ENCODE results near the gene PTGES.
A peak's percentile ranks its signal among the peaks of the same experiment; 100 is the strongest.

PTGES gene

DNA sequence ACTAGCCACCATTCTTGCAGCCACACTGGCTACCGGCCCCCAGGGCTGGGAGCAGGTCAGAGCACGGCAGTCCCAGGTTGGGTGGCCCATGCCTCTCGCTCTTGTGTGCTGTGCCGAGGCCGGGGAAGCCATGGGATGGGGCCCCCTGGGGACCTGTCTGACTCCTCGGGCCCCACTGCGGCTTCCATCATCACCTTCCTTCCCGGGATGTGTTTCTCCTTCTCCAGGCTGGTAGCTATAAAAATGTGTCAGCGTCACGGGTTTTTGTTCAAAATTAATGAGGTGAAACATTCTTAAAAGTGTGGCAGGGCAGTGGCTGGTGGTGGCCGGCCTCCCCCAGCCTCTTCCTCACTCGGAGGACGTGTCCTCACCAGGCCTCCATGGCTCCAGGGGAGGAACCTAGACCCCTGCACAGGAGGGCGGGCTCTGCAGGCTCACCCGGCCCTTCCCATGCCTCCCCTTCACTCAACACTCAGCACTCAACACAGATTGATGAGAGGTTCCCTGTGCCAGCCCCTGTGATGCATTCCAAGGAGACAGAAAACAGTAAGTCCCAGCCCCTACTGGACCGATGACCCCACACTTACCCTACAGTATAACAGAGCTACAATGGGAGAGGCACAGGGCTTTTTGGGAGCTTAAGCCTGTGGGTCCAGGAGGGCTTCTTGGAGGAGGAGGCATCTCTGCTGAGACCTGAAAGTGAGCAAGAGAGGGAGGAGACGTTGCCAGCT, 43.2 kb downstream of the PTGES start:
- no peak overlapping the region for H3K9ac ChIP-seq (ENCODE audit: low read length)
- no peaks in the 10 kb centered on the region for H3K36me3 ChIP-seq (ENCODE audit: control insufficient read depth, low read depth, low read length)
- peaks cover 6% of the 10 kb centered on the region for H3K4me1 ChIP-seq (ENCODE audit: control insufficient read depth, low read depth, low read length)
- H3K27ac ChIP-seq (ENCODE audit: low read length): no peak overlapping the region
- H3K9me3 ChIP-seq (ENCODE audit: control insufficient read depth, low read depth, low read length): no peaks in the 10 kb centered on the region
- no peak overlapping the region for H3K4me3 ChIP-seq (ENCODE audit: low read length)
- no peaks in the 10 kb centered on the region for H3K27me3 ChIP-seq (ENCODE audit: control insufficient read depth, insufficient read depth, low read length)

DNA sequence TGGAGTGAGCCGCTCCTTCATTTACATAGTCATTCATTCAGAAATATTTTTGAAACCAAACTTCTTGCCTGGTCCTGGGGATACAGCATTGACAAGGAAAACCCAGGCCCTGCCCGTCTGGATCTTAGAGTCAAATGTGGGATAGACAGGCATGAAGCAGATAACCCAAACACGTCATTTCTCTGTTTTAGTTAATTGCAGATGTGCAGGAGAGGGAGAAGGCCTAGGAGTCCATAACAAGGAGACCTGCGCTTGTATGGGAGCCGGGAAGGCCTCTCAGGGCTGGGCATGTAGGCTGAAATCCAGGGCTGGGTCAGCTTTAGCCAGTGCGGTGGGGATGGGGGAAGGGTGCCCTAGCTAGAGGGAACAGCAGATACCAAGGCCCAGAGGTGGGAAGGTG, 44.0 kb downstream of the PTGES start:
- Histone ChIP-seq H3K9ac (ENCODE audit: low read length) (no peak overlapping the region), H3K27ac (ENCODE audit: low read length) (no peak overlapping the region), H3K4me3 (ENCODE audit: low read length) (no peak overlapping the region), H3K36me3 (ENCODE audit: control insufficient read depth, low read depth, low read length) (no peaks in the 10 kb centered on the region), H3K9me3 (ENCODE audit: control insufficient read depth, low read depth, low read length) (no peaks in the 10 kb centered on the region), H3K4me1 (ENCODE audit: control insufficient read depth, low read depth, low read length) (peaks cover 6% of the 10 kb centered on the region), H3K27me3 (ENCODE audit: control insufficient read depth, insufficient read depth, low read length) (no peaks in the 10 kb centered on the region)

DNA sequence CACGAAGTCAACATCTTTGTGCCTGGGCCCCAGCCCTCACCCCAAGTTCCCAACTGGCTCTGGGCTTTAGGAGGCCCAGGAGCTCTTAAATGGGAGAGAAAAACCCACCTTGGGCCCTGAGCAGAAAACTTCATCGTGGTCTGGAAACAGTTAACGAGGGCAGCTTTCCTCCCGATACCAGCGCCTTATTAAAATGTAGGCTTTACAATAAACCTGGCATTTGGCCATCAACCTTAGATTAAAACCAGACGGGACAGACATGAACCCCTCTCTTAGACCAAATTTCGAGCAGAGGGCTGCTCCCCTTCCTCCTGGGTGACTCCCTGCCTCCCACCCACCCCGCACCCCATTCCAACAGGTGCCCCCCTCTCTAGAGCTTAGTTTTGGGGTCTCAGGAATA, 48.0 kb downstream of the PTGES start:
- no peak overlapping the region for H3K9ac ChIP-seq (ENCODE audit: low read length)
- no peaks in the 10 kb centered on the region for H3K4me1 ChIP-seq (ENCODE audit: control insufficient read depth, low read depth, low read length)
- no peaks in the 10 kb centered on the region for H3K27me3 ChIP-seq (ENCODE audit: control insufficient read depth, insufficient read depth, low read length)
- no peak overlapping the region for H3K27ac ChIP-seq (ENCODE audit: low read length)
- no peak overlapping the region for H3K4me3 ChIP-seq (ENCODE audit: low read length)
- no peaks in the 10 kb centered on the region for H3K36me3 ChIP-seq (ENCODE audit: control insufficient read depth, low read depth, low read length)
- no peaks in the 10 kb centered on the region for H3K9me3 ChIP-seq (ENCODE audit: control insufficient read depth, low read depth, low read length)

DNA sequence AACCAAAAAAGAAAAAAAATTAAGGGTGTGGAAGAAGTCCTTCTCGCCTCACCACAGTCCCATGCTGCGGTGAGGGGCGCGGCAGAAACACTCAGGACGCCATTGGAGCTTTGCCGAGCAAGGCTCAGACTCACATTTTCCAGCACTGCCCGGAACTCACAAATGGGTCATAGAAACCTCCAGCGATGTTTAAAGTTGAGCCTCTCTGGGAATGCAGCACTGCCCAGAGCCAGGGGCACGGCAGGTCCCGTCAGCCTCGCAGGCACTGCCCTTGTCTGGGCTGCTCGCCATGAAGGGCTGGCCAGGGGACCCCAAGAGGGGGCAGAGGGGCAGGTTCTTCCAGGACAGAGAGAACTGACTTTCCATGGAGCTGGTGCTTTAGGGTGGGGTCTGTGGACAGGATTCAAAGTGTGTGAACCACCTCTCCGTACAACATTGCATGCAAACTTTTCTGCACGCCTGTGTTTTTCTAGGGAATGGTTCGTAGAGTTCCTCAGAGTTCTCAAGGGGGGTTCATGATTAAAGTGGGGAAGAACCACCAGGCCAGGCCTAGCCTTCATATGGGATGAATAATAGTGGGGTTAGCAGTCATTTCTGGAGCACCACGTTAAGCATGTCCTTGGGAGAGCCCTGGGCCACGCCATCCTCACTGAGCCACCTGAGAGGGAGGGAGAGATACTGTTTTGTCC, 49.0 kb downstream of the PTGES start:
- Histone ChIP-seq H3K27ac (ENCODE audit: low read length) (no peak overlapping the region), H3K27me3 (ENCODE audit: control insufficient read depth, insufficient read depth, low read length) (no peaks in the 10 kb centered on the region), H3K9ac (ENCODE audit: low read length) (no peak overlapping the region), H3K4me3 (ENCODE audit: low read length) (no peak overlapping the region), H3K9me3 (ENCODE audit: control insufficient read depth, low read depth, low read length) (no peaks in the 10 kb centered on the region), H3K4me1 (ENCODE audit: control insufficient read depth, low read depth, low read length) (no peaks in the 10 kb centered on the region), H3K36me3 (ENCODE audit: control insufficient read depth, low read depth, low read length) (no peaks in the 10 kb centered on the region)

DNA sequence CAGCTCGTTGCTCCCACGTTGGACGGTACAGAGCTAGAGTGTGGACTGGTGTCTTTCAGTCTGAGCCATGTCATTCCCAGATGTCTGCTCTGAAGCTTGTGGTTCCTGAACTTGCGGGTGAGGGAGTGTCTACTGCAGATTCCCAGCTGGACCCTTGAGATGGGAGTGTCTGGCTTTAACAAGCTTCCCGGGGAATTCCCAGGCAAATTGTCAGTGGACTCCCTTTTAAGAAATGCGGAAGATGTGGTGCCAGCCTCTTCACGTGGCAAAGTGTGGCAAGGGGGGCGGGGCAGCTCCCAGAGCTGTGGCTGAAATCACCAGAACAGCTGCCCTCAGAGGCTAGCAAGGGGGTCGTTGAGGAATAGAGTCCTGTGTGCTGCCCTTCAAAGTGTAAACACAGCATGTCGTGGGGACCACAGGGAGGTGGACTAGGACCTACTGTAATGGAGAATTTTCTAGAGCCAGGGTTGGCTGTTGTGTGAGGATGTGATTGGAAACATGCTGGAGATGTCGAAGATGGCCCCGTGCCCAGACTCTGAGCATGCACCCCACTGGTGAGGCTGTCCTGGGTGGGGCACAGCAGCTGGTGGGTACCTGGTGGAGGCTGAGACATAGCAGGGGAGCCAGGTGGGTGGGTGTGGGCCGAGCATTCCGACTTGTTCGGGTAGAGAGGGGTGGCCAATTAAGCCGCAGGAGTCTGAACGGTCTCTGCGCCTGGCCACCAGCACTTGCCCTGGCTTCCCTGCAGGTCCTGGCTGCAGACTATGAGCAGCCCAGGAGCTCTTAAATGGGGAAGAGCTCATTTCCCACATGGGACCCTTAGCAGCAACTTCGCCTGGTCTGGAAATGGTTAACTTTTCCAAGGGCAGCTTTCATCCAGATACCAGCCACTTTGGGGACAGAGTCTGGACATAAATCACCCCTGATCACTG, 50.0 kb downstream of the PTGES start:
- Histone ChIP-seq H3K27ac (ENCODE audit: low read length) (no peak overlapping the region), H3K4me1 (ENCODE audit: control insufficient read depth, low read depth, low read length) (no peaks in the 10 kb centered on the region), H3K9ac (ENCODE audit: low read length) (no peak overlapping the region), H3K27me3 (ENCODE audit: control insufficient read depth, insufficient read depth, low read length) (peaks cover under 1% of the 10 kb centered on the region), H3K4me3 (ENCODE audit: low read length) (no peak overlapping the region), H3K9me3 (ENCODE audit: control insufficient read depth, low read depth, low read length) (no peaks in the 10 kb centered on the region), H3K36me3 (ENCODE audit: control insufficient read depth, low read depth, low read length) (no peaks in the 10 kb centered on the region)

DNA sequence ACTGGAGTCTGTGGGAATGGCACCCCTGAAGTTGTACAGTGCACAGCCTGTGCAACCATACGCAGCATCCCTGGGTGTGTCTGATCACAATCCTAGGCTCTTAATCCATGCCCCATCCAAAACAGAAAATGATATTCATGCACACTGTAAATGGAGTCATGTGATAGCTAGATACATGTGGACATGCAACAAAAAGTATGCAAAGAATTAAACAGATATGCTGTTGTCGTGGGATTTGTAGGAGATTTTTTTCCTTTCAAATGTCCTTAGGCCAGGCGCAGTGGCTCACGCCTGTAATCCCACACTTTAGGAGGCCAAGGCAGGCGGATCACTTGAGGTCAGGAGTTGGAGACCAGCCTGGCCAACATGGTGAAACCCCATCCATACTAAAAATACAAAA, 51.3 kb downstream of the PTGES start:
- peaks cover 10% of the 10 kb centered on the region for H3K27me3 ChIP-seq (ENCODE audit: control insufficient read depth, insufficient read depth, low read length)
- H3K27ac ChIP-seq (ENCODE audit: low read length): no peak overlapping the region
- H3K4me3 ChIP-seq (ENCODE audit: low read length): no peak overlapping the region
- no peaks in the 10 kb centered on the region for H3K9me3 ChIP-seq (ENCODE audit: control insufficient read depth, low read depth, low read length)
- H3K36me3 ChIP-seq (ENCODE audit: control insufficient read depth, low read depth, low read length): no peaks in the 10 kb centered on the region
- peaks cover 5% of the 10 kb centered on the region for H3K4me1 ChIP-seq (ENCODE audit: control insufficient read depth, low read depth, low read length)
- H3K9ac ChIP-seq (ENCODE audit: low read length): no peak overlapping the region

DNA sequence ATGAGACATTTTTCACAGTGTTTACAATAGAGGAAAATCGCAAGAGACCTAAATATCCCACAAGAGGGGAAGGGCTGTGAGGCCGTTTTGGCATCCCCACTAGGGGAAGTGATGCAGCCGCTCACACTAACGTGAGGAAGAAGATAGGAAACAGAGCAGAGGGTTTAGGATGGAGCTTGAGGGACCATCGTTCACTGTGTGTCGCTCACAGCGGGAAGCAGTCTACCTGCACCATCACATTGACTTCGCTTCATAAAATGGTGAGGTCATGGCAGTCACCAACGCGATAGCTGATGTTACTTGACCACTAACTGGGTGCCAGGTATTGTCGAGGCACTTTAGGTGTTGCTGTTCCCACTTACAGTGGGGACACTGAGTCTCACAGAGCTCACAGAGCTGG, 51.8 kb downstream of the PTGES start:
- H3K9me3 ChIP-seq (ENCODE audit: control insufficient read depth, low read depth, low read length): no peaks in the 10 kb centered on the region
- H3K27ac ChIP-seq (ENCODE audit: low read length): no peak overlapping the region
- H3K4me1 ChIP-seq (ENCODE audit: control insufficient read depth, low read depth, low read length): peaks cover 5% of the 10 kb centered on the region
- no peak overlapping the region for H3K4me3 ChIP-seq (ENCODE audit: low read length)
- no peaks in the 10 kb centered on the region for H3K36me3 ChIP-seq (ENCODE audit: control insufficient read depth, low read depth, low read length)
- peaks cover 14% of the 10 kb centered on the region for H3K27me3 ChIP-seq (ENCODE audit: control insufficient read depth, insufficient read depth, low read length)
- no peak overlapping the region for H3K9ac ChIP-seq (ENCODE audit: low read length)

DNA sequence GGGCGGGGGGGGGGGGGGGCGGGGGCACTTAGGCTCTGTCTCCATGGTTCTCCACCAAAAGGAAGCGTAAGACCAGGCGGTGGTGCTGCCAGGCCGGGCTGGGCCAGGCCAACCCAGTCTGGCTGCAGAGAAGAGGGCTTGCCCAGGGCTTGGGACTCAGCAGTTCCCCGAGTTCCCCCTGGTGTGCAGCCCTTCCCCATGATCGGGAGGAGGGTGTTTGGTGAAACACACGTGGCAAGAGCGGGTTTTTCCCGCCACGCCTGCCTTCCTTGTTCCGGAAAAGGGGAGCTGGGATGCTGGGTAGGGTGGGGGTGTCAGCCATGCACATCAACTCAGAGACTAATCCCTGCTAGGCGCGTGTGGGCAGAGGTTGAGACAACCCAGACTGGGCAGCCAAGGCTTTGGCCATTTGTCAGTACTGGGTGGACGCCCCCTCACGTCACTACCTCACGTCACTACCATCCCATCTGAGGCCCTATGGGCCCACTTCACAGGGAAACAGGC, 54.5 kb downstream of the PTGES start:
- H3K9me3 ChIP-seq (ENCODE audit: control insufficient read depth, low read depth, low read length): no peaks in the 10 kb centered on the region
- no peak overlapping the region for H3K27ac ChIP-seq (ENCODE audit: low read length)
- H3K9ac ChIP-seq (ENCODE audit: low read length): no peak overlapping the region
- no peaks in the 10 kb centered on the region for H3K36me3 ChIP-seq (ENCODE audit: control insufficient read depth, low read depth, low read length)
- no peak overlapping the region for H3K4me3 ChIP-seq (ENCODE audit: low read length)
- peaks cover 21% of the 10 kb centered on the region for H3K27me3 ChIP-seq (ENCODE audit: control insufficient read depth, insufficient read depth, low read length)
- H3K4me1 ChIP-seq (ENCODE audit: control insufficient read depth, low read depth, low read length): peaks cover 5% of the 10 kb centered on the region

DNA sequence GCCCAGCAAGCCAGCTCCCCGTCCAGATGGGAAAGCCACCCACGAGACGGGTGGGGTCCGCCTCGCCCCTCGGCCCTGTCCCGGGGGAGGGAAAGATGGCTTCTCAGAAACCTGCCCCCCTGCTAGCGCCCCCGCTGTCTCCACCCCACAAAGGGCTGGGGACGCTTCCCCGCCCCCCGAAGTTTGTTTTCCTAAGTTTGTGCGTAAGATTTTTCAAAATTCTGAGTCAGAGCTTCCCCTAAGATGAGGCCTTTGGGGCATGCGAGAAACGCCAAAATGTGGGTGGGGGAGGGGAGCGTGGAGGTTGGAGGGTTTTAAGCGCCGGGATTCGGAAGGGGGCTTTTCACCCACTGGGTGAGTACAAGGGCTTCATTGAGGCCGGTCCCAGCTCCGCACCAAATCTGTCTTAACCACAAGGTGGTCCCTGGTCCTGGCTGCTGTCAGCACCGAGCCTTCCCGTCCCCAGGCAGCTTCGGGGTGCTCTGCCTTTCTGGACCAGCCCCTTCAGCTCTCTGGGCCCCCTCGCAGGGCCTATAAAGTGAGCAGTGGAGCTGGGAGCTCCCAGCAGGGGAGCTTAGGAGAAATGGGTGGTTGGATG, 55.1 kb downstream of the PTGES start:
- H3K27me3 ChIP-seq (ENCODE audit: control insufficient read depth, insufficient read depth, low read length): peaks cover 21% of the 10 kb centered on the region
- H3K36me3 ChIP-seq (ENCODE audit: control insufficient read depth, low read depth, low read length): no peaks in the 10 kb centered on the region
- no peaks in the 10 kb centered on the region for H3K9me3 ChIP-seq (ENCODE audit: control insufficient read depth, low read depth, low read length)
- peak overlapping the region; percentile 59 for H3K9ac ChIP-seq (ENCODE audit: low read length)
- H3K27ac ChIP-seq (ENCODE audit: low read length): no peak overlapping the region
- H3K4me1 ChIP-seq (ENCODE audit: control insufficient read depth, low read depth, low read length): peaks cover 5% of the 10 kb centered on the region
- peak overlapping the region; percentile 75 for H3K4me3 ChIP-seq (ENCODE audit: low read length)

DNA sequence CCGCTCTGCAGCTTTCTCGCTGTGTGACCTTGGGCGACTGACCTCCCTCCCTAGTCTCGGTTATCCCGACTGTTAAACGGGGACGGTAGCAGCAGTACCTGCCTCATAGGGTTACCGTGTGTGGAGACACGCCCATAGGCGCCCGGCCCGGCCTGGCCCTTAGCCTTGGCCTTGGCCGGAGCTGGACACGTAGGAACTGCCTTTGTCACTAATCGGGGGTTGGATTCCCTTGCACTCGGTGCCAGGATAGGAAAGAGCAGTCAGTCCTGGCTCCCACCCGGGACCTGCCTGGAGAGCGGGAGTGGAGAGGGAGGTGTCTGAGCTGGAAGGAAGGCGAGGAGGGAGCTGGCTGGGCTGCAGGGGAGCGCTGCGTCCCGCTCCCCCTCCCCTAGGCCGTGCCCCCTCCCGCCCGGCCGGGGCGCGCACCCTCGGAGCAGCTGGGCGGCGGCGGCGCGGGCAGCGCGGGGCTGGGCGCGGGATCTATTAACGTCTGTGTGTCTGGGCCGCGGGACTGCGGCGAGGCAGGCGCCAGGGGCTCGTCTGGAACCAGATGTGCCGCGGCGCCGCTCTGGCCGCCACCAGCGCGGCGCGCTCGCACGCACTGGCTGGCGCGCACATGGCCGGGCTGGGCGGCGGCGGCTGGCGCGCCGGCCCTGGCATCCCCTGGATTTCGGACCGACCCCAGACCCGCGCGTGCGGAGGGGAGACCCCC, 55.7 kb downstream of the PTGES start:
- Histone ChIP-seq H3K4me1 (ENCODE audit: control insufficient read depth, low read depth, low read length) (peaks cover 5% of the 10 kb centered on the region), H3K4me3 (ENCODE audit: low read length) (peak overlapping the region; percentile 75), H3K36me3 (ENCODE audit: control insufficient read depth, low read depth, low read length) (no peaks in the 10 kb centered on the region), H3K27ac (ENCODE audit: low read length) (no peak overlapping the region), H3K9ac (ENCODE audit: low read length) (peak overlapping the region; percentile 59), H3K9me3 (ENCODE audit: control insufficient read depth, low read depth, low read length) (no peaks in the 10 kb centered on the region), H3K27me3 (ENCODE audit: control insufficient read depth, insufficient read depth, low read length) (peaks cover 21% of the 10 kb centered on the region)

All from iPS-18a (cell line).